Measurements from ENCODE around the gene DNAH14.
"Not testable (repeated sequence)": the region's sequence is repeated elsewhere in the genome, so short reads cannot be mapped to it uniquely, and the experiment has no call there.

The DNAH14 gene

GRCh38 chr1:224929335-224930237, at the start of gene DNAH14:
Gene DNAH14, plus strand, starts transcription at chr1:224929675. Its CDS starts 23,028 bp downstream, at chr1:224952703.
- DNase-seq, result peak; percentile 7

GRCh38 chr1:224880593-224881307, 48.7 kb upstream of the DNAH14 start:
- no peak for DNase-seq

- not testable (repeated sequence) for DNase-seq
Measured at GRCh38 chr1:224881308-224881692, 48.2 kb upstream of the DNAH14 start.

- no peak for DNase-seq
Measured at GRCh38 chr1:224881762-224882211, 47.7 kb upstream of the DNAH14 start.

GRCh38 chr1:224882264-224882663, 47.2 kb upstream of the DNAH14 start:
- DNase-seq, result no peak

GRCh38 chr1:224883091-224883490, 46.4 kb upstream of the DNAH14 start:
- DNase-seq, result no peak

GRCh38 chr1:224884361-224884801, 45.1 kb upstream of the DNAH14 start:
- no peak for DNase-seq

- not testable (repeated sequence) for DNase-seq
Measured at GRCh38 chr1:224885376-224885775, 44.1 kb upstream of the DNAH14 start.

- no peak for DNase-seq
Measured at GRCh38 chr1:224894915-224895314, 34.6 kb upstream of the DNAH14 start.

GRCh38 chr1:224896130-224896781, 33.2 kb upstream of the DNAH14 start:
- DNase-seq, result no peak

- DNase-seq, result no peak
Measured at GRCh38 chr1:224897529-224898327, 31.7 kb upstream of the DNAH14 start.

GRCh38 chr1:224898937-224899336, 30.5 kb upstream of the DNAH14 start:
- no peak for DNase-seq

- DNase-seq, result no peak
Measured at GRCh38 chr1:224900062-224900630, 29.3 kb upstream of the DNAH14 start.

- DNase-seq, result no peak
Measured at GRCh38 chr1:224901087-224901810, 28.2 kb upstream of the DNAH14 start.

- no peak for DNase-seq
Measured at GRCh38 chr1:224903955-224904354, 25.5 kb upstream of the DNAH14 start.

GRCh38 chr1:224906340-224906739, 23.1 kb upstream of the DNAH14 start:
- DNase-seq, result no peak

GRCh38 chr1:224911217-224911616, 18.3 kb upstream of the DNAH14 start:
- no peak for DNase-seq

GRCh38 chr1:224914292-224914900, 15.1 kb upstream of the DNAH14 start:
- no peak for DNase-seq

- no peak for DNase-seq
Measured at GRCh38 chr1:224919508-224919907, 10.0 kb upstream of the DNAH14 start.

- no peak for DNase-seq
Measured at GRCh38 chr1:224920930-224921329, 8.5 kb upstream of the DNAH14 start.

GRCh38 chr1:224921354-224921753, 8.1 kb upstream of the DNAH14 start:
- no peak for DNase-seq

All from amniotic stem cell (primary cell).